AG09309 (cell line): ENCODE results near the gene PGM2L1.
A peak's percentile ranks its signal among the peaks of the same experiment; 100 is the strongest.

Experiments used
- DNase-seq: peaks from one replicate; pipeline ENCODE4 v3.0.0-alpha.2; 2010; ENCODE audit warnings: low read depth
- H3K4me3 ChIP-seq: 2 replicates; pipeline ENCODE4 v1.5.1; 2011; ENCODE audit warnings: mild to moderate bottlenecking, low read depth, low read length, moderate library complexity; ENCODE audit not compliant: control insufficient read depth
- CTCF ChIP-seq: IDR thresholded peaks from 2 replicates; pipeline ENCODE4 v1.5.1; 2011; ENCODE audit warnings: mild to moderate bottlenecking, low read depth, low read length, inconsistent platforms; ENCODE audit not compliant: insufficient read depth, control insufficient read depth; ENCODE audit errors: missing control alignments

The PGM2L1 gene

GRCh38 chr11:74398244-74399159, at the start of gene PGM2L1:
PGM2L1 (minus strand) TSS chr11:74398433; CDS start chr11:74398161, 272 bp downstream.
- H3K4me3 ChIP-seq, result peak within 1 kb of the TSS; percentile 62
- no peak for TF ChIP-seq CTCF
- peak; percentile 57 for DNase-seq

- H3K4me3 ChIP-seq, result no peak overlapping the region
- no peak for DNase-seq
- no peak for TF ChIP-seq CTCF
Observed at GRCh38 chr11:74447720-74448119, 49.5 kb upstream of the PGM2L1 start.

GRCh38 chr11:74446532-74446938, 48.3 kb upstream of the PGM2L1 start:
- TF ChIP-seq CTCF, result no peak
- no peak for DNase-seq
- no peak overlapping the region for H3K4me3 ChIP-seq

- DNase-seq, result no peak
- no peak for TF ChIP-seq CTCF
- H3K4me3 ChIP-seq, result no peak overlapping the region
Observed at GRCh38 chr11:74444173-74444826, 46.1 kb upstream of the PGM2L1 start.

GRCh38 chr11:74443071-74443864, 45.0 kb upstream of the PGM2L1 start:
- TF ChIP-seq CTCF, result peak; percentile 20
- H3K4me3 ChIP-seq, result no peak overlapping the region
- no peak for DNase-seq

GRCh38 chr11:74442636-74443035, 44.4 kb upstream of the PGM2L1 start:
- DNase-seq, result no peak
- no peak for TF ChIP-seq CTCF
- no peak overlapping the region for H3K4me3 ChIP-seq
